ENCODE results near the gene GDF9.

GDF9 gene

DNA sequence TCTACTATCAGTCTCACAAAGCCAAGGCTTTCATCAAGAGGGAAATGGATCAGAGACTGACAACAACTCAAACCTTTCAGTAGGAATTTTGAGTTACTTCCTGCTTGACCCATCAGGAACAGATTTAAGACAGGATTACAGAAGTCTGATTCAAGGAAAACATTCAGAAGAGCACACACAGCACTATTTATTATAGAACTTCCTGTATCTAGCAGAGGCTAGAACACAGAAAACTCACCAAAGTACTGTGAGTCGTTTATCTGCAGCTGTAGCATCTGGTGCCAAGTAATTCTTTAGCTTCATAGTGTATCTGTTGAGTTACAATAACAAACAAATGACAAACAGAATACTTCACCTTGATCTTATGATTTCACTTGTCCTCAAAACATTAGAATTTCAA, 21.0 kb upstream of the GDF9 start:
- DNase-seq = no peak
- H3K36me3 ChIP-seq (replicated peaks) = peaks cover 69% of the 10 kb centered on the region
- H3K27ac ChIP-seq = no peak overlapping the region
- no peaks in the 10 kb centered on the region for H3K27me3 ChIP-seq (replicated peaks)
- H3K4me3 ChIP-seq (ENCODE audit: low read depth, low read length) = no peak overlapping the region
- TF ChIP-seq, protein P1, sequence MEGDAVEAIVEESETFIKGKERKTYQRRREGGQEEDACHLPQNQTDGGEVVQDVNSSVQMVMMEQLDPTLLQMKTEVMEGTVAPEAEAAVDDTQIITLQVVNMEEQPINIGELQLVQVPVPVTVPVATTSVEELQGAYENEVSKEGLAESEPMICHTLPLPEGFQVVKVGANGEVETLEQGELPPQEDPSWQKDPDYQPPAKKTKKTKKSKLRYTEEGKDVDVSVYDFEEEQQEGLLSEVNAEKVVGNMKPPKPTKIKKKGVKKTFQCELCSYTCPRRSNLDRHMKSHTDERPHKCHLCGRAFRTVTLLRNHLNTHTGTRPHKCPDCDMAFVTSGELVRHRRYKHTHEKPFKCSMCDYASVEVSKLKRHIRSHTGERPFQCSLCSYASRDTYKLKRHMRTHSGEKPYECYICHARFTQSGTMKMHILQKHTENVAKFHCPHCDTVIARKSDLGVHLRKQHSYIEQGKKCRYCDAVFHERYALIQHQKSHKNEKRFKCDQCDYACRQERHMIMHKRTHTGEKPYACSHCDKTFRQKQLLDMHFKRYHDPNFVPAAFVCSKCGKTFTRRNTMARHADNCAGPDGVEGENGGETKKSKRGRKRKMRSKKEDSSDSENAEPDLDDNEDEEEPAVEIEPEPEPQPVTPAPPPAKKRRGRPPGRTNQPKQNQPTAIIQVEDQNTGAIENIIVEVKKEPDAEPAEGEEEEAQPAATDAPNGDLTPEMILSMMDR (IDR thresholded peaks at IDR 0.05; ENCODE audit: low read depth, low read length, missing control alignments) = no peak
- in situ Hi-C loops (cut with HindIII; ENCODE audit: low pct_ligation_motif_present, low sequenced_read_pairs) = no loop called here

DNA sequence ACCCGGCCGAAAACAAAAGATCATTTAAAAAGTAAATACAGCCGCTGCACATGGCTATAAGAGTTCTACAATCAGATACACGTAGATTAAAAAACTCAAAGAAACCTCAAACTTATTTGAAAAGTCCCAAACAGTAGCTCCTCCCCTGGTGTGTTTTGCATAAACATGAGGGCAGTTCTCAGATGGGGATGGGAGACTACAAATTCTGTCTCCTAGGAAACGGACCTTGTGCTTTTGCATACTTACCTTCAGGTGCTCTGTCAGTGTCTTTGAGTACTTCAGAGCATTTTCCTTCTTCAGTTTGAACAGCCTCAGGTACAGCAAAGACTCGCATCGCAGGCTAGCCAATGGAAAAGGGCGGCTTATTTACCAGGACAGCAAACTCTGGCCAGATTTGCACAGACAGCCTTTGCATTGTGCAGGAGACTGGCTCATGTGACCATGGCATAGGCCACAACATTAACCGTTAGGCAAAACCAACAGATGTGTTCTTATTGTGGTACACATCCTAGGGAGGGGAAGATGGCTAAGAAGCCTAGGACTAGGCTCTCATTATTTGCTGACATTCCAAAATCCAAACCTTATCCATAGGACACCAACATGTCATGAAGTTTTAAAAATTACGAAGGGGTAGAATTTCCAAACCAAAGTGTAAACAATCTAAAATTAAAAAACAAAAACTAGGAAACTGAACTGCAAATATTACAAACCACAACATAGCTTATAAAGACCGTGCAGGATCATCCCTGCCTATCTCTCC, 20.0 kb upstream of the GDF9 start:
- TF ChIP-seq, protein P1 (IDR thresholded peaks at IDR 0.05; ENCODE audit: low read depth, low read length, missing control alignments) = no peak
- Histone ChIP-seq H3K27me3 (replicated peaks) (no peaks in the 10 kb centered on the region), H3K4me3 (ENCODE audit: low read depth, low read length) (no peak overlapping the region), H3K36me3 (replicated peaks) (peaks cover 68% of the 10 kb centered on the region), H3K27ac (no peak overlapping the region)
- in situ Hi-C loops (cut with HindIII; ENCODE audit: low pct_ligation_motif_present, low sequenced_read_pairs) = no loop called here
- DNase-seq = no peak

DNA sequence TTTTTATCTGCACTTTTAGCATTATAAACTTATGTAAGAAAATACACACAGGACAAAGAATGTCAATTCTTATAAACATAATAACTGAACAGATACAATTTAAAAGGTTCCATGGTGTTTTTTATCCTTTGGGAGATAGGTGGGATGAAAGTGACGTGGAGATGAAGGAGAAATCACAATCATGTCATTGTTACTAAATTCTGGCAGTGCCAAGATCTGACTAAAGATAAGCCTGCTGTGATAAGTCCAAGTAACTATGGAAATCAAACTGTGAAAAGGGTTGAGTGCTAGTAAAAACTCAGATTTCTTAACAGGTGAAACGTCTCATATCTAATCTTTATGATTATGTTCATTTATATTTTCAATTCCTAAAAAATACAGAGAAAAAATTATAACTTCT, 18.3 kb upstream of the GDF9 start:
- peaks cover 76% of the 10 kb centered on the region for H3K36me3 ChIP-seq (replicated peaks)
- no peak for DNase-seq
- no peak overlapping the region for H3K4me3 ChIP-seq (ENCODE audit: low read depth, low read length)
- TF ChIP-seq, protein P1 (IDR thresholded peaks at IDR 0.05; ENCODE audit: low read depth, low read length, missing control alignments) = no peak
- no peak overlapping the region for H3K27ac ChIP-seq
- no peaks in the 10 kb centered on the region for H3K27me3 ChIP-seq (replicated peaks)
- in situ Hi-C loops (cut with HindIII; ENCODE audit: low pct_ligation_motif_present, low sequenced_read_pairs) = no loop called here

DNA sequence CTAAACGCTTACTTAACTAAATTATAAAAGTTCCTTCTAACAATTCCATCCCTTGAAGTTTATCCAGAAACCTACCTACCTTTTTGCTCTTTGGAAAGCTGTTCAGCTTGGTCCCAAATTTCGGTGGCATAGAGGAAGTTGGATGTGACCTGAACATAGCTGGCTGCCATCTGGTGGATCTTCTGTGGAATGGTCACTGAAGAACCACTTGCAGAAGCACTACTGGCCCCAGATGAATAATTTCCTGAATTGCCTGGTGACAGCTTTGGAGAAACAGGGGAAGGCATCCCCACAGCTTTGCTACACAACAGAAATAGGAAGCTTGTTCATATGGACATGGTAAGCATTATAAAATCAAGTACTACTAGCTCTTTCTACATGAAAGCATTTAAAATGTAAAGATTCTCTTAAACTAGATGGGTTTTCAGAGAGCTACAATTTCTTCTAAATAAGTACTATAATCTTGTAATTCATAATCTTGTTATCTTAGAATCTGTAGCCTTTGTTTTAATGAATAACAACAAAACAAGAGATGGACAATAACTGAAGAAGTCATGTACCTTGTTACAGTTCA, 17.1 kb upstream of the GDF9 start:
- peaks cover 73% of the 10 kb centered on the region for H3K36me3 ChIP-seq (replicated peaks)
- in situ Hi-C loops (cut with HindIII; ENCODE audit: low pct_ligation_motif_present, low sequenced_read_pairs) = no loop called here
- no peak overlapping the region for H3K4me3 ChIP-seq (ENCODE audit: low read depth, low read length)
- DNase-seq = peak; percentile 57
- no peaks in the 10 kb centered on the region for H3K27me3 ChIP-seq (replicated peaks)
- no peak overlapping the region for H3K27ac ChIP-seq
- TF ChIP-seq, protein P1 (IDR thresholded peaks at IDR 0.05; ENCODE audit: low read depth, low read length, missing control alignments) = peak; percentile 83

DNA sequence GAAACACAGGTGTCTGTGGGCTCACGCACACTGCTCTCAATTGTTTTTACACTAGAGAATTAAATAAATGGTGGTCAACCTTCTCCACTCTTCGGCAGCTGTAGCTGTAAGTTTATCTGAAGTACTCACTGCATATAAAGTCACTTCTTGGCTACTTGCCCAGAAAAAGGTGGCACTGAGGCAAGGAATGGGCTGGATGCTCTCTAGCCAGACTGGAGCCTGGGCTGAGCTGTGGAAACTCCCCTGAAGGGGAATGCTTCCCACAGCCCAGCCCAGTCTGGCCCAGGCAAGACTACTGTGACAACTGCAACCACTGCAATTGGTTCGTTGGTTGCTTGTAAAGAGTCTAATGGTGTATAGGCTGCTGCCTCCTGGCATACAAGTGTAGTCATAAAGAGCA, 11.7 kb upstream of the GDF9 start:
- TF ChIP-seq, protein P1 (IDR thresholded peaks at IDR 0.05; ENCODE audit: low read depth, low read length, missing control alignments) = no peak
- in situ Hi-C loops (cut with HindIII; ENCODE audit: low pct_ligation_motif_present, low sequenced_read_pairs) = no loop called here
- H3K36me3 ChIP-seq (replicated peaks) = peaks cover 56% of the 10 kb centered on the region

More for the DNA sequence above, 11.7 kb upstream of the GDF9 start:
- no peaks in the 10 kb centered on the region for H3K27me3 ChIP-seq (replicated peaks)
- H3K27ac ChIP-seq = no peak overlapping the region
- DNase-seq = peak; percentile 64
- H3K4me3 ChIP-seq (ENCODE audit: low read depth, low read length) = no peak overlapping the region
